Right renal pelvis (tissue), 4 donors: Measurements from ENCODE around the gene PIKFYVE. TPM values are rescaled to one million over a fixed set of nuclear protein-coding genes. Genes with fewer than 3 reads are reported as not detected.
"Not testable (repeated sequence)": the region's sequence is repeated elsewhere in the genome, so short reads cannot be mapped to it uniquely, and the experiment has no call there.

ENCODE experiments used
- DNase-seq, 4 donors: peaks; one replicate each; pipeline ENCODE4 v3.0.0-alpha.2; 2013; ENCODE audit warnings: low read depth in 4 of 4, low spot score in 3 of 4, missing footprints in 1 of 4
- polyA plus RNA-seq, 4 donors: library from polyadenylated mRNA; unstranded; fragments of 120-200 nt; gene quantifications; one replicate each; pipeline ENCODE4 v1.2.1, GENCODE V29; 2013; ENCODE audit not compliant: insufficient read length in 4 of 4

Gene PIKFYVE
- polyA plus RNA-seq, 4 donors, result 22.7 to 28.0 (median 27.2) TPM

DNA sequence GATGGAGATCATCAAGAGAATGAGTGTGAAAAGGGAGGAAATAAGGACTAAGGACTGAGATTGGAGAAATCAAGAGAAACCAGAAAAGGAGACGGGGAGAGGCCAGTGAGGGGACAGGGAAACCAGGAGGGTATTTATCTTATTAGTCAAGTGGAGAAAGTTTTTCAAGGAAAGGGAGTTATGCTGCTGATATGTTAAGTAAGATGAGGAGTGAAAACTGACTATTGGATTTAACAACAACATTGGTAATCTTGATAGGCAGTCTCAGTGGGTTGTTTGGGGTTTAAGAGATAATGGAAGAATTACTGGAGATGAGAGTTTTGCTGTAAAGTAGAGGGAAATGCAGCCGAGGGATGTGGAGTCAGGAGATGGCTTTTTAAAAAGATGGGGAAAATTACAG, 30.6 kb downstream of the PIKFYVE start:
- no peak for DNase-seq

DNA sequence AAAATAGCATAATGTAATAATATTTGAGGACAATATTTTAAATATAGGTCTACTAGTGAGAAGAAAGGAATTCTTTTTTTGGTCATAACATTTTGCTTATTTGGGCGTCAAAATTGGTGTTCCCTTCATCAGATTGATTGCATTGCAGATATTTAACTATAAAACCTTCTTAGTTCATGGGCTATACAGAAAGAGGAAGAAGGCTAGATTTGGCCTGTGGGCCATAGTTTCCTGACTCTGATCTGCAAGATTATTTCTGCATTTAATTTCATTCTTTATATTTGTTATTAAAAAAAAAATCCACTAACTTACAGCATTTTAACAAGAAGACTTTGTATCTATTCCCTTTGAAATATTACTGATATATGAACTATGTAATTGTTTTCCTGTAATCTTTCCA, 31.9 kb downstream of the PIKFYVE start:
- no peak for DNase-seq

DNA sequence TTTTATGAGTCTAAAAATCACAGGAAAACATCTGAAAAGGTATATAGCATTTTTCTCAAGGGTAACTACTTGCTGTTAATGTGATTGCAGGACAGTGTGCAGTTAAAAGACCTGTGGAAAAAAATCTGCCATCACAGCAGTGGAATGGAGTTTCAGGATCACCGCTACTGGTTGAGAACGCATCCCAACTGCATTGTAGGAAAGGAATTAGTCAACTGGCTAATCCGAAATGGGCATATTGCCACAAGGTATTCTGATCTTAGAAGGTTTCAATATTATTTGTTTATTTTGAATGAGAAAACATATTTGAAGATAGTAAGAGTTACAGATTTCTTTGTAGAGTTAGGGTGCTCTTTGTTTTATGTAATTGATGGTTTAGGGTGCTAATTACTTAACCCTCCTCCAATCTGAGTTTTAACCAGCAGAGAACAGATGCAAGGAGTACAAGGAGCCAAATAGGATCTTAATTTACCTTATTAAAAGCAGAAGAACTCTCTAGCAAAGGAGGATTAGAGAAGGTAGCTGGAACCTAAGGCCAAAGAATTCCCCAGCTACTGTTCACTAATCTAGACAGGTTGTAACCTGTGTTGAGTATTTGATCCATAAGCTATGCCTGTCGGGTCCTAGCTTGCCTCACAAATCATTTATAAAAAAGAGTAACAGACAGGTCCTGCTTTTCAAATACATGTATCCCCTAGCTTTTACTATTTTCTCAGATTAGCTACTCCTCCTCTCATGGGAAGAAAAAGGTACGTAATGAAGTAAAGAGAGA, 35.0 kb downstream of the PIKFYVE start:
- DNase-seq, result no peak

DNA sequence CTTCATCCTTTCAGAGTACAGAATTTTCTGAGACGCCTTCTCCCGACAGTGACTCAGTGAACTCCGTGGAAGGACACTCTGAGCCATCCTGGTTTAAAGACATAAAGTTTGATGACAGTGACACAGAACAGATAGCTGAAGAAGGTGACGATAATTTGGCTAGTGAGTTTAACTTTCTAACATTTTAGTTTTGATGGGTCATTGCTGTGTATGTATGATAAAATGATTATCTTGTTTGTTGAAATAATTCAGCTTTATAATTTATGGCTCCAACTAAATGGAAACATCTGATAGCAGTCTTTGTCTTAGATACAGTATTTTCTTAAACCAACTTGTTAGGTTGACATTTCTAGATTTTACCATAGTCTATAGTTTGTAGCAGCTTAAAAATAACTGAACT, 38.1 kb downstream of the PIKFYVE start:
- no peak for DNase-seq

DNA sequence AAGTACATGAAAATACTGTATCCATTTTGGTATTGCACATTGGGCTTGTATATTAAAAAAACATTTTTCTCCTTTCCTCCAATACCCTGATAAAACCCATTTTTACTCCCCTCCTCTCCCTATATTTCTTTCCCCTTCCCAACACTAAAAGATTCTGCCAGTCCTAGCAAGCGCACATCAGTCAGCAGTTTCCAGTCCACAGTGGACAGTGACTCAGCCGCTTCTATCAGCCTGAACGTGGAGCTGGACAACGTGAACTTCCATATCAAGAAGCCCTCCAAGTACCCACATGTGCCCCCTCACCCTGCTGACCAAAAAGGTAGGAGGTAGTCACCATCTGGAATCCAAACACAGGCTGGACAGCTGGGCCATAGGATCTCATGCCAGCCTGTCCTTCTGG, 38.6 kb downstream of the PIKFYVE start:
- no peak for DNase-seq

DNA sequence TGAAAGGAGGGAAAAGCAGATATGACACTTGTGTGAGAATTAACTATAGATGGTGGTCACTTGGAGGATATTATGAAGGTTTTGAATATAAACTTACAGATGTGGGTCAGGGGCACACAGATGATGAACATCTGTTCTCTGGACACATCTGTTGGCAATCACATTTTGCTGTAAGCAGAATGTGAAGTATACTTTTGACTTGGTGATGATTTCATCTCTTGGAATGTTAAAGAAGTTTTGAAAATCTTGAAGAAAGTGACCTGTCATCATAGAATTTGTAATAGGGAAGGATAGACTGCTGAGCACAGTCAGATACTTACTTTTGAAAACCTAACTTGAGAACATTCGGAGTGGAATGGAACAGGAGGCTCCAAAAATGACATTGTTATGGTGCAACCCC, 40.2 kb downstream of the PIKFYVE start:
- no peak for DNase-seq

DNA sequence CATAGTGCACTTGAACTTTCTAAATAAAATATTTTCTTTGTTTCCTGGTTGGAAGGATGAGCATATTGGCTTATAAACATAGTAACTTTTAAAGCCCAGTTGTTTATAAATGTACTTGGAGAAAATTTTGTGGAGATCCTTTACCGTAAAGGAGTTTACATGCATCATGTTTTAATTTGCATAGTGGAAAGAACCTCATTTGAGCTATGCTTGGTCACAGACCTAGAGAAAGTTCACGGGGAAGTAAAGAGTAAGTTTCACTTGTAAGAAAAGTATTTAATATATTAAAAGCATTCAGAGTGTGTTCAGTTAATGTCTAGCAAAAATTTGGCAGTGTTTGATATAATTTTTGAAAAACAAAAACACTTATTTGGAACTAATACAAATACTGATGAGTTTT, 45.3 kb downstream of the PIKFYVE start:
- DNase-seq, result no peak

DNA sequence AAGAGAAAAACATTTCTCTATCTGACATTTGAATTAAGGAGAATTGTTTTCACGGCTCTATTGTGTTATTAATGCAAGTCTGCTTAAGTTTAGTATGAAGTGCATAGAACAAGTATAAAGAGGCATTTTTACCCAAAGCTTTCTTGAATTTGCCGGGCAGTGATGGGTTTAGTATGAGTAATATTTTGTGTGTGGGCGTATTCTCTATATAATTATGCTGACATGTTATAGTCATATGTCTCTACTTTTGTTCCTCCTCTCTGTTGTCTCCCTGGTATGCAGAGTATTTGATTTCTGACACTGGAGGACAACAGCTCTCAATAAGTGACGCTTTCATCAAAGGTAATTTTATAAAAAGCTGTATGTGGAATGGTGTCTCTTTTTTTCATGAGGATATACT, 45.9 kb downstream of the PIKFYVE start:
- no peak for DNase-seq

GRCh38 chr2:208315081-208315788, 49.2 kb downstream of the PIKFYVE start:
- DNase-seq, result no peak

DNA sequence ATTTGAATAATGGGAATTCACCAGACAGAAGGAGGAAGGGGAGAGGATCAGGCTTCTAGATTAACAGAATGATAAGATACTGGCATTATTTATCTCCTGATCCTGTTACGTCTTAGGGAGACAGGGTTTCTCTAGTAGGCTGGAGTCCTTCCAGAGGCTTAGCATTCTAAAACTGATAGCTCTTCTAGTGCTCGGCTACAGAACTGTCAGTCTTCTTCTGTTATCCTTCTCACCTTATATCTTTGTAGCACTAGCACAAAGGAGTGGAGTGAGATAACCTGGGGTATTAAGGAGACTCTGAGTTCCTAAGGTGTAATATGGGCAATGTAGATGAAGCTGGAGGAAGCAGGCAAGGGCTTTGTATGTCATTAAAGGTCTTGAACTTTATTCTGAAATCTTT, 52.1 kb downstream of the PIKFYVE start:
- DNase-seq, result no peak

- no peak for DNase-seq
These were observed 53.3 kb downstream of the PIKFYVE start for GRCh38 chr2:208319391-208319790.

DNA sequence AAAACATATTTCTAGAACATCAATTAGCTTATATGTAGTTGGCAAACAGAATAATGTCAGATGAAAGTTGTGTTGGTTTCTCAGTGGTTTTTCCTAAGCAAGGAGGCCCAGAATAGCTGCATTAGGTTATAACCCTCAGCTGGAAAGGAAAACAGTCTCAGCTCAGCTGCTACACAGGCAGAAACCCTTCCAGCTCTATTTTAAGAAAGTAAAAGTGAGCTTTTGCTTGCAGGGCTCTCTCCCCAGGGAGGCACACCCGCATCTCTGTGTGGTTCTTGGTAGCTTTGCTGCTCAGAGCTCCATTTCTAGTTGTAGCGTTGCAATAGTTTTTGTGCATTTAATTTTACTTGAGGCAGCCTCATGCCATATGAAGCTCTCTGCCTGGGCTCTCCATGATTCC, 54.6 kb downstream of the PIKFYVE start:
- DNase-seq, result no peak

DNA sequence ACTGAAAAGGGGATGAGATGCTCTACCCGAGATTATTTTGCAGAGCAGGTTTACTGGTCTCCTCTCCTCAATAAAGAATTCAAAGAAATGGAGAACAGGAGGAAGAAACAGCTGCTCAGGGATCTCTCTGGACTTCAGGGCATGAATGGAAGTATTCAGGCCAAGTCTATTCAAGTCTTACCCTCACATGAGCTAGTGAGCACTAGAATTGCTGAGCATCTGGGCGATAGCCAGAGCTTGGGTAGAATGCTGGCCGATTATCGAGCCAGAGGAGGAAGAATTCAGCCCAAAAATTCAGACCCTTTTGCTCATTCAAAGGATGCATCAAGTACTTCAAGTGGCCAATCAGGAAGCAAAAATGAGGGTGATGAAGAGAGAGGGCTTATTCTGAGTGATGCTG, 60.0 kb downstream of the PIKFYVE start:
- DNase-seq, result no peak

DNA sequence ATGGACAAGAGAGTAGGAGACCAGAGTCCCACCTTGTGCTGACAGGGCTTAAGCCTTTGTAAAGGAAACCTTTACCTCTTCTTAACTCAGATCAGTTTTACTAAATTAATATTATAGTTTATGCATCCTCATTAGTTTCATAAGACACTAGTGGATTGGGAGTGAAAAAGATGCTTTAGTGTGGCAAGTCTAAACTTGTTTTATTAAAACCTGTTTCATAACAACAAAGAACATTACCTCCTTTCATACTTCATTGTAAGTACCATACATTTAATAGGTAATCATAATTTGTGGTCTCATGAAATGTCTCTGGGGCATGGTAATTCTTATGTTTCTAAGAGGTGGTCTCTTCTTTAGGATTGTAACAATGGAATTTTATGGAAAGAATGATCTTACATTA, 63.4 kb downstream of the PIKFYVE start:
- DNase-seq, result no peak

DNA sequence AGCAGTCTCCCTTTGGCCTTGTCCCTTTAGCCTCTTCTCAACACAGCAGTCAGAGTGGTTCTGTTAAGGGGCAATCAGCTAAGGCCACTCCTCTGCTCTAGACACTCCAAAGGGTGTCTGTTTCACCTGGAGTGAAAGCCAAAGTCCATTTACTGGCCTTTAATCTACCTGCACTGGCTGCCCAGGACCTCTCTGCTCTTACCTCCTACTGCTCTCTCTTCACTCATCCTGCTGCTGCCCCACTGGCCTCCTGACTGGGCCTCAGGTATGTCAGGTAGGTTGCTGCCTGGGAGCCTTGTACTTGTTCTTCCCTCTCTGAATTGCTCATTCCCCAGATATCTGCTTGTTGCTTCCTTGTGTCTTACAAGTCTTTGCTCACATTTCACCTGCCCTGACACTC, 68.2 kb downstream of the PIKFYVE start:
- no peak for DNase-seq

- no peak for DNase-seq
These were observed 80.7 kb downstream of the PIKFYVE start for GRCh38 chr2:208346756-208347155.

DNA sequence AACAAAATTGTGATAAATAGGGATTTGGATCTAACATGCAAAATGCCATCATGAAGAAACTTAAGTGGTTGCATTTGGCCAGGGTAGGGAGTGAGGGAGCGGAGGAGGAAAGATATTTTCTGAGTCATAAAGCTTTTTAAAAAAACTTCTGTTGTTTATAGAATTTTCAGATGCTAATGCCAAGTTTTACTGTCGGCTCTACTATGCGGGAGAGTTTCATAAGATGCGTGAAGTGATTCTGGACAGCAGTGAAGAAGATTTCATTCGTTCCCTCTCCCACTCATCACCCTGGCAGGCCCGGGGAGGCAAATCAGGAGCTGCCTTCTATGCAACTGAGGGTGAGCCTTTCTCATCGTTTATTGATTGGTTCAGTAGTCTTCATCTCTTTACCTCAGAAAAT, 84.6 kb downstream of the PIKFYVE start:
- no peak for DNase-seq

GRCh38 chr2:208352644-208353567, 86.9 kb downstream of the PIKFYVE start:
- DNase-seq, result no peak

DNA sequence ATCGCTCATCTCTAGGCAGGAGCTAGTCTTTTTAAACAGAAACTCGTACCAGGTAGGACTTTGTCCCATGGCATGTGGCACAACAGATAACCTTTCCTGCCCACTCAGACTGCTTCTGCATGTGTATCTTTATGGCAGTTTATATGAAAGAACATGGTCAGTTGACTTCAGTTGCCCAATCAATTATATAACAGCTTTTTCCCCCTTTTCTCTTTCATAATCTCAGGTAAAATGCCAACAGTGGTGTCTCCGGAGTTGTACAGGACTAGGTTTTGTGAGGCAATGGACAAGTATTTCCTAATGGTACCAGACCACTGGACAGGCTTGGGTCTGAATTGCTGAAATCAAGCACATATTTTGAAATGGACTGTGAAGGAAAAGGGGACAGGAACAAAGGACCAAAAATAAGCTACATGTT, 88.9 kb downstream of the PIKFYVE start:
- DNase-seq, result no peak

GRCh38 chr2:208356420-208356819, 90.4 kb downstream of the PIKFYVE start:
- DNase-seq, result not testable (repeated sequence)

DNA sequence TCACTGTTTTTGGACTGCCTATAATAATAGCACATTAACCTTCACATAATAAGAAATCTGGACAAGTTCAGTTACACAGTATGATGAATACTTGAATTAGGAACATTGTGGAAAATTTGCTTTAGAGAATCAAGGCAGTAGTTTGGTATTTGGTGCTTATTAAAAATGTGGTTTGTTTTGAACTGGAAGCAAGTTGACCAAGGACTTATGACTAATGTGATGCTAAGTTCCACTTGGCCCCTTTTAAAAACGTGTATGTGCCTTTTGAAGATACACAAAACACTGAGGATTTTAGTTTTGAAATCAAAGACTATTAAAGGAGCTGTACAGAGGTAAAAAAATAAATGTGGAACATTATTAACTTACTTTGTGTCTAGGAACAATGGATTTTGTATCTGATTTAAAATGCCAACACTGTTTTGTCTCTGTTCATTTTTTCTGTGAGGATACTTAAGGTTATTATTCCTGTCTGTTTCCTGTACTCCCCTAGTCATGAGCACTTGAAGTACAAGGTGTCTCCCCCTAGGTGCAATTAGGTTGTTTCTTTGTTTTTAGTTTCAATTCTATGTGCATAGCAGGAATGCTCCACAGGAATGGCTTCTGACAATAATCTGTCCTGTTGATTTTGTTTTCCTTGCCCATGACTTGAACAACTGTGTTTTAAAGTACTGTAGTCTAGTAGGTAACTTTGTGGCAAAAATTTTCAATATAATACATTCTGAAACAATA, 91.0 kb downstream of the PIKFYVE start:
- DNase-seq, result no peak
